K562 (cell line): Measurements from ENCODE around the gene TIAL1.

ENCODE experiments used
- CHCHD3 ChIP-seq: fragments of 250-450 bp; sonication (Bioruptor Pico); IDR thresholded peaks from 2 replicates; pipeline ENCODE4 v2.1.2; 2022; ENCODE audit warnings: mild to moderate bottlenecking
- NBN ChIP-seq: fragments of 450-650 bp; IDR thresholded peaks from 2 replicates; pipeline ENCODE4 v1.6.1; 2016; ENCODE audit warnings: low read depth, mild to moderate bottlenecking
- NFRKB ChIP-seq: fragments of 450-650 bp; IDR thresholded peaks from 2 replicates; pipeline ENCODE4 v1.6.1; 2016; ENCODE audit warnings: low read depth
- PHB ChIP-seq: fragments of 250-450 bp; sonication (Bioruptor Pico); IDR thresholded peaks from 2 replicates; pipeline ENCODE4 v1.5.0; 2021
- RAD21 ChIP-seq, 2 experiments: fragments of 250-450 bp in 1 of 2; fragments of 450-650 bp in 1 of 2; sonication (Bioruptor Pico) in 1 of 2; formaldehyde crosslinking in 1 of 2; IDR thresholded peaks in 1 of 2; conservative IDR thresholded peaks in 1 of 2; 2 replicates each; pipeline versions ENCODE4 v1.4.0 to v1.8.0; 2020 to 2022; ENCODE audit warnings: mild to moderate bottlenecking in 2 of 2, moderate library complexity in 1 of 2

- TF ChIP-seq PHB (CRISPR knock-in tag) (no peak), RAD21 (CRISPR knock-in tag; conservative IDR thresholded peaks at IDR 0.05 in 1 of 2, IDR thresholded peaks at IDR 0.05 in 1 of 2) (no peak), NFRKB (no peak), NBN (no peak), CHCHD3 (CRISPR knock-in tag) (no peak)
Measured at GRCh38 chr10:119531067-119531466, 65.7 kb downstream of the TIAL1 start.
